IPS-18c (cell line): ENCODE data around the gene STAT5A.
"Not testable (repeated sequence)": the region's sequence is repeated elsewhere in the genome, so short reads cannot be mapped to it uniquely, and the experiment has no call there.

Experiments
- H3K4me3 ChIP-seq: 2 replicates; pipeline ENCODE4 v1.7.0; 2013; ENCODE audit warnings: low read depth, mild to moderate bottlenecking, low read length, moderate library complexity; ENCODE audit not compliant: insufficient read depth
- H3K9me3 ChIP-seq: one replicate; pipeline ENCODE4 v1.6.1; 2013; ENCODE audit warnings: mild to moderate bottlenecking, low read length, moderate library complexity; ENCODE audit not compliant: control insufficient read depth, insufficient read depth

STAT5A gene

GRCh38 chr17:42338427-42338985, 50.2 kb downstream of the STAT5A start:
- H3K9me3 ChIP-seq: no peaks in the 10 kb centered on the region
- no peak overlapping the region for H3K4me3 ChIP-seq

- Histone ChIP-seq H3K9me3 (no peaks in the 10 kb centered on the region), H3K4me3 (no peak overlapping the region)
These were observed 50.9 kb downstream of the STAT5A start for GRCh38 chr17:42339221-42339620.

- no peaks in the 10 kb centered on the region for H3K9me3 ChIP-seq
These were observed 52.4 kb downstream of the STAT5A start for GRCh38 chr17:42340691-42341127.

GRCh38 chr17:42341568-42341967, 53.3 kb downstream of the STAT5A start:
- Histone ChIP-seq H3K4me3 (no peak overlapping the region), H3K9me3 (no peaks in the 10 kb centered on the region)

More at GRCh38 chr17:42340691-42341127, 52.4 kb downstream of the STAT5A start:
- no peak overlapping the region for H3K4me3 ChIP-seq

GRCh38 chr17:42342242-42343008, 54.1 kb downstream of the STAT5A start:
- no peak overlapping the region for H3K4me3 ChIP-seq
- H3K9me3 ChIP-seq: no peaks in the 10 kb centered on the region

GRCh38 chr17:42345396-42346073, 57.2 kb downstream of the STAT5A start:
- Histone ChIP-seq H3K4me3 (no peak overlapping the region), H3K9me3 (no peaks in the 10 kb centered on the region)

- H3K4me3 ChIP-seq: no peak overlapping the region
- no peaks in the 10 kb centered on the region for H3K9me3 ChIP-seq
These were observed 58.2 kb downstream of the STAT5A start for GRCh38 chr17:42346481-42346880.

GRCh38 chr17:42347198-42347597, 58.9 kb downstream of the STAT5A start:
- no peaks in the 10 kb centered on the region for H3K9me3 ChIP-seq

GRCh38 chr17:42347606-42348005, 59.3 kb downstream of the STAT5A start:
- H3K9me3 ChIP-seq: no peaks in the 10 kb centered on the region
- H3K4me3 ChIP-seq: no peak overlapping the region

More at GRCh38 chr17:42347198-42347597, 58.9 kb downstream of the STAT5A start:
- no peak overlapping the region for H3K4me3 ChIP-seq

GRCh38 chr17:42348104-42348503, 59.8 kb downstream of the STAT5A start:
- Histone ChIP-seq H3K4me3 (no peak overlapping the region), H3K9me3 (no peaks in the 10 kb centered on the region)

GRCh38 chr17:42354956-42355843, 66.9 kb downstream of the STAT5A start:
- H3K4me3 ChIP-seq: no peak overlapping the region
- no peaks in the 10 kb centered on the region for H3K9me3 ChIP-seq

GRCh38 chr17:42358434-42358833, 70.1 kb downstream of the STAT5A start:
- no peak overlapping the region for H3K4me3 ChIP-seq
- H3K9me3 ChIP-seq: peaks cover 3% of the 10 kb centered on the region

- Histone ChIP-seq H3K9me3 (peaks cover 3% of the 10 kb centered on the region), H3K4me3 (no peak overlapping the region)
These were observed 70.8 kb downstream of the STAT5A start for GRCh38 chr17:42359133-42359532.

- not testable (repeated sequence) for H3K4me3 ChIP-seq, H3K9me3 ChIP-seq
These were observed 72.1 kb downstream of the STAT5A start for GRCh38 chr17:42360388-42360787.
